HG02840 (cell line): Measurements from ENCODE around the gene PPHLN1.
"Not testable (repeated sequence)": the region's sequence is repeated elsewhere in the genome, so short reads cannot be mapped to it uniquely, and the experiment has no call there.

ENCODE experiments used
- ATAC-seq: cut with Tn5 transposase; IDR thresholded peaks from one replicate; pipeline ENCODE4 v1.9.1; 2021; ENCODE audit warnings: mild to moderate bottlenecking, moderate library complexity, moderate number of reproducible peaks; ENCODE audit not compliant: unreplicated experiment, low FRiP score

The PPHLN1 gene

DNA sequence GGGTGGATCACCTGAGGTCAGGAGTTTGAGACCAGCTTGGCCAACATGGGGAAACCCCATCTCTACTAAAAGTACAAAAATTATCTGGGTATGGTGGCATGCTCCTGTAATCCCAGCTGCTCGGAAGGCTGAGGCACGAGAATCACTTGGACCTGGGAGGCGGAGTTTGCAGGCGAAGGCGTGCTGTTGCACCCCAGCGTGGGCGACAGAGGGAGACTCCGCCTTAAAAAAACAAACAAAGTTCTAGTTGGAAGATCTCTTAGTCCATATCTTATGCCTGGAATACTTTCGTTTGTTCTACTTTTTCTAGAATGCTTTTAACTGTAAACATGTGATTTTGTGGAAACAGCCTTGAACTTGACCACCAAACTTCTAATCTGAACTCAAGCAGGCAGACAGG is 38.7 kb downstream of the PPHLN1 start:
- ATAC-seq, result no peak

DNA sequence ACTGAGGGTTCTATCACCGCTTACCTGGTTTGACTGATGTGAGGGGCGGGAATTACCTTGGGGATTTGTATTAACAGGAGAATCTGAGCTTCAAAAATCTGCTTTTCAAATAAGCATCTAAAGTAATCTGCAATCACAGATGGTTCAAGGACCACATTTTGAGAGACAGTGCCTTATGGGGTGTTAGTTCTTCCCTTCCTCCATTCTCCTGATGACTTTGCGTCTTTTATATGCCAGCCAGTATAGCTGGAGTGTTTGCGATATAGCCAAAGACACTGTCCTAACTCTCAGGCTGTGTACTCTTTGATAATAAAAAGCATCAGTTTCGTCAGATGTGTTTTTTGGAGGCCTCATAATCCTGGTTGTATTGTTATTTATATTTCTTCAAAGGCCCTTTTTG is 39.5 kb downstream of the PPHLN1 start:
- ATAC-seq, result no peak

DNA sequence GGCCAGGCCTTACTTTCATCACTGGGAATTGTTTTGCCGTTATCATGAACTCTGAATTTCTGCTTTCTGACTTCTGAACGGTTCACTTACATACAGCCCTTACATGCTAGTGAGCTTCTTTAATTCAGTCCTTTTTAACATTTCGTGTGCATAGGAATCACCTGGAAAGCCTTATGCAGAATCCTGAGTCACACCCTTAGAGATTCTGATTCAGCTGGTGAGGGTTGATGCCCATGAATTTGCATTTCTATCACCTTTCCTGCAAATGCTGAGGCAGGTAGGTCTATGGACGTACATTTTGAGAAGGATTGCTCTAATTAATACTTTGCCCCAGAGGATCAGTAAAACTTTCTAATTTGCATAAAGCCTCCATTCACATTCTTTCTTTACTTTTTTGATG is 44.0 kb downstream of the PPHLN1 start:
- no peak for ATAC-seq

DNA sequence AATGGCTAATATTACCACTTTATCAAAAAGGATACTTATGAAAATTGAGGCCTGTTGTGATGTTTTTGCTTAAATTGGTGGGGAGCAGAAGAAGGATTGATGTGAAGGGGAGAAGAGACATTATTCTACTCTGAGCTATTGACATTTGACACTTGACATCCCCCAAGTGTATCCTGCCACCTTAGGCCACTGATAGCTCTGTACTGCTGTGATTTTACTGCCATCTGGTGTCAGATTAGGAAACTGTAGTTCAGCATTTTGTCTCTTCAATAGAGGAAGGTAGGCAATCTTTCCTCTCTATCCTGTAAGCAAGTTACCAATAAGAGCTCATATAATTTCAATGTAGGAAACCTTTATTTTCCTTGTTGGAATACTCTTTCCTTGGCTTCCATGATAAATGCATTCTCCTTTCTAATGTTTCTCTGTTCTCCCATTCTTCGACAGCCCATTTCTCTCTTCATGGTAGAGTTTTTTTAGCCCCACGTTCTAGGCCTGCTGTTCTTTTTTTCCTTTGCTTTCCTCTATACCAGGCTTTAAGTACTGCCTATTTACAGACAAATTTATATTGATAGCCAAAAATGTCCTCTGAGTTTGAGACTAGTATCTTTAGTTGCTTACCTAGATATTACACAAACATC is 46.3 kb downstream of the PPHLN1 start:
- no peak for ATAC-seq

DNA sequence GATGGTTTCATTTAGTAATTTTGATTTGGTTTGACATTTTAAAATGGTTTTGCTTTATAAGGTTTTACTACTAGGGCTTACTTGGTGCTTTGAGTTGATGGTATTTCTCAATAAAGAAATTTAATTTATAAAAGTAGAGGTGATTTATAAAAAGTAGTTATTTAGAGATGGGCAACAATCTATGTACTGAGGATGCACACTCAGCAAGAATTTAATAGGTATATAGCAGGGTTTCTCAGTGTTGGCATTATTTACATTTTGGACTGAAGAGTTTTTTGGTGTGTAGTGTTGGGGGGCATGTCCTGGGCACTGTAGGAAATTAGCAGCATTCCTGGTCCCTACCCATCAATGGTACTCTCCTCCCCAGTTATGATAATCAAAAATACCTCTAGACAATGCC is 47.7 kb downstream of the PPHLN1 start:
- ATAC-seq, result no peak

DNA sequence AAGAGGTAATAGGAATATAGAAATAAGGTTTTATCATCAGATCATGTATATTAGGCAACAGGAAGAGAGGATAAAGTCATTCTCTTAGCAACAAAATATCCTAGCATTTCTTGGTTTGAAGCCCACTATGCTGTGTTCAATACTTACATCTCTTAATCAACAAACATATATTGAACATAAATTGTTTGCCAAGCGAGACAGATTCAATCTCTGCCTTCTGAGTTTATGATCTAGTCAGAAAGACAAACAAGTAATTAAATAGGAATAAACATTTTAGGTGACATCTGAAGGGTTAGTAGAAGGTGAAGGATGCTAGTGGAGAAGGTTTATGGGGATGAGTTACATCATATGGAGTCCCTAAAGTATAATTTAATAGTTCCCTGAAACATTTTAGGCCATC is 54.8 kb downstream of the PPHLN1 start:
- no peak for ATAC-seq

DNA sequence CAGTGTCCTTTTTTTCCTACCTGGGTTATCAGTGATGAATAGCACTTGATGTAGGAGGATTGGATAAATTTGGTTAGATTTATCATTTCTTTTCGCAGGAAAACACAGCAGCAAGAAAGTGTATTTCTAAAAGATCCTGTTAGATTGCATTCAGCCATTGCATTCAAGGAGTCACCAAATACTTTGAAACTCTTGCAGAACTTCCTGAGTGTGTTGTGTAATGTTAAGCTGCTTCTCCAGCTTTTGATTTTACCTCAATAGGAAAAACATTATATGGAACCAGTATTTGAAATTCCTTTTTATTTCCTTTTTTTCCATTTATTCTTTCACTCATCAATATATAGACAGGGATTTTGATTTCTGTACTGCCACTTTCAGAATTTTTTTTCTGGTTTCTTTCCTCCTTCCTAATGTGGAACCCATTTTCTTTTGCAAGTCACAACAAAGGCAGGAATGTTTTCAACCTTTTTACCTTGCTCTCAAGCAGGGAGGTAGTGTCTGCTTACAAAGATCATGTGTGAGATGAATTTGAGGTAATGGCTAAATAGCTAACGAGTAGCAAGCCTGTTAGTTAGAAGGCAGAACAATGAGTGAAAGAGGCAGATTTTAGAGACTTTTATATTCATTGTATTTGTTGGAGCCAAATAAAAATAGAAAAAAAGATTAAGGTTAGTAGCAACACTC is 56.2 kb downstream of the PPHLN1 start:
- no peak for ATAC-seq

DNA sequence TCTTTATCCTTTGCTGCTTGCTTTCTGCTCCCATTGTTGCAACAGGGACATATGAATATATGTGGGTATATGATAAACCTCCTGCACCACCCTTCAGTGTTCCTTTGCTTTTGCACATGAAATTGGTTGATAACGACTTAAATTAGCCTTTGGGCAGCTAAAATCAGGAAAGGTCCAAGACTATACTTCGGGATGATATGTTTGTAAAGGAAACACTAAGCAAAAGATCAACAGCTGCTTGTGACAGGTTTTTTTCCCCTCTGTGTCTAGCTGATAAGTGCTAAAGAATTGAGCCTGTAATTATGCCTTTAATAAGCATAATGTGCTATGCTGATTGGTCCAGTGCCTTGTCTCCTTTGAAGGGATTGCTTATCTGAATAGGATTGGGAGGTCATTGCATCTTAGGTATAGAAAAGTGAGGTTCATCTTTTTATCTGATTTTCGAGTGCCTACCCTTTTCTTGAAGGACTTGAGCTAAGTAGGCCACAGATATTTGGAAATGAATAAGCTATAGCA is 59.4 kb downstream of the PPHLN1 start:
- no peak for ATAC-seq

DNA sequence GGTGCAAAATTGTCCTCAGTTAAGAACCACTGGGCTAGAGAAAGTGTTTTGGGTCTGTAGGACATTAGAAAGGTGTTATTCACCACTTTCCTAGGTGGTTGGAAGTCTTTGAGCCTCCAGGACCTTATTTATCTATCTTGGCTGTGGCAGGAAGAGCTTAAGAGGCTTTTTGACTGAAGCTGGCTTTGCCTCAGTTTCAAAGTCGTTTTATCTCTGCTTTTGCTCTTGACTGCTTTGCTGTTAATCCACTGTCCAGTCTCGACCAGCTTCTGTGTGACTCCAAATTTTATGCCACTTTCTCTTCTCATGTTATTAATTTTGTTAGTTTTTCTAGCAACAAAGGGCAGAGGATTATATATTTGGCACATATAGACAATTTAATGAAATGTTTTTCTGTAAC is 60.3 kb downstream of the PPHLN1 start:
- ATAC-seq, result no peak

DNA sequence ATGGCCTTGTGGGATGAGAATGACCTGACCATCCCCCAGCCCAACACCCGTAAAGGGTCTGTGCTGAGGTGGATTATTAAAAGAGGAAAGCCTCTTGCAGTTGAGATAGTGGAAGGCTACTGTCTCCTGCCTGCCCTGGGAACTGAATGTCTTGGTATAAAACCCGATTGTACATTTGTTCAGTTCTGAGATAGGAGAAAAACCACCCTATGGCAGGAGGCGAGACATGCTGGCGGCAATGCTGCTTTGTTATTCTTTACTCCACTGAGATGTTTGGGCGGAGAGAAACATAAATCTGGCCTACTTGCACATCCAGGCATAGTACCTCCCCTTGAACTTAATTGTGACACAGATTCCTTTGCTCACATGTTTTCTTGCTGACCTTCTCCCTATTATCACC is 62.1 kb downstream of the PPHLN1 start:
- ATAC-seq, result not testable (repeated sequence)

DNA sequence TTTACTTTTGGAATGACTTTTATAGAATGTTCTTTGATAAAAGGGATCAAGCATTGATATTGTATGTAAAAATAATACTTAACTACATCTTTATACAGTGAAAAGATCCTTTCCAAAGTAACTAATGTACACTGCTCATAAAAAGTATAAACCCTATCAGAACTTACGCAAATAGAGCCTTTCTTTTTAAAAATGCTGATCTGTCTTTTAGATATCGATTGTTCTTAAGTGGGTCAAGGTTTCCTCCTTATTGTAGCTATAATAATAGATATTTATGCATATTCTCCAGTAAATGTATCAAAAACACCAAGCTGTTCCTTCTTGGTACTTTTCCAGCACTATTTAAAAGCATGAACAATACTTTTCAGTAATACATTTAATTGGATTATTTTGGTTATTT is 68.5 kb downstream of the PPHLN1 start:
- ATAC-seq, result no peak

DNA sequence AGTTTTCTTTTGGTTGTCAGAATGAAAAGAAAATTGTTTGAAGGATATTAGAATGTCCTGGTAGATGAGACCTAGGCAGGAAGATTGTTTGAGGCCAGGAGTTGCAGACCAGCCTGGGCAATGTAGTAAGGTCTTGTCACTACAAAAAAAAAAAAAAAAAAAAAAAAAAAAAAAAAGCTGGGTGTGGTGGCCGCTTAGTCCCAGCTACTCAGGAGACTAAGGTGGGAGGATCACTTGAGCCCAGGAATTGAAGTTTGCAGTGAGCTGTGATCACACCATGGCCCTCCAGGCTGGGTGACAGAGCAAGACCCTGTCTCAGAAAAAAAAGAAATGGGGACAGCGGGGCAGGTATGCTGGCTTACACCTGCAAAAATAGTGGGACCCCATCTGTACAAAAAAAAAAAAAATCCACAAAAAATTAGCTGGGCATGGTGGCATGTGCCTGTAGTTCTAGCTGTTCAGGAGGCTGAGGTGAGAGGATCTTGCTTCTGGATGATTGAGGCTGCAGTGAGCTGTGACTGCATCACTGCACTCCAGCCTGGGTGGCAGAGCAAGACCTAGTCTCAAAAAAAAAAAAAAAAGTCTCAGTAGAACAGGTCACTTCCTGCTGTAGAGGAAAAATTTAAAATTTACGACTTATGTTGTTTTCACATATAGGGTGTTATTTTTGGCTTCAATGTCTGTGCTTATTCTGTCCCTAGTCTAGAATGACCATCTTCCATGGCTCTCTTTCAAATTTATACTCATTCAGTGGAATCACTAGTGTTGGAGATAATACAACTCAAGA is 70.7 kb downstream of the PPHLN1 start:
- no peak for ATAC-seq

DNA sequence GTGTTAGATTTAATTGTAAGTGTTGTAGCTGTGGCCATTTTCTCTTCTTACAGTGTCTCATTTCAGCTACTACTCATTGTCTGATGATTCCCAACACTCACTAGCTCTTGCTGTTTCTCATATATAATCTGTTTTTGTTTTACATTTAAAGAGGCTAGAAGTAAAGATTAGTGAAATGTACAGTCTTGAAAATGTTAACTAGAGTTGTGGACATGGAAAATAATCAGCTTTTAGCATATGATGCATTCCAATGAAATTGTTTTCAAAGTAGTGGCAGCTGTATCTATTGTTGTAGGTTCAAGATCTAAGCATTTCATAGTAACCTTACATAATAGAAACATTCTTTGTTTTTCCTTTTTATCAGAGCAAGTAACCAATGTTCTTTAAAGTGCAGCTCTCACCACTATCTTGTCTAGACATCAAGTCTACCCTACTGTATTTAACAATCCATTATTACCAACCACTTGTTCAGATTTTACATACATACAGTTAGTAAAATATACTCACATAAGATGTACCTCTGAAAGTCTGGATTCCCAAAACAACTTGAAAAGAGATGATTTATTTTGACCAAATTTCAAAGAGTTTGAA is 76.9 kb downstream of the PPHLN1 start:
- no peak for ATAC-seq

DNA sequence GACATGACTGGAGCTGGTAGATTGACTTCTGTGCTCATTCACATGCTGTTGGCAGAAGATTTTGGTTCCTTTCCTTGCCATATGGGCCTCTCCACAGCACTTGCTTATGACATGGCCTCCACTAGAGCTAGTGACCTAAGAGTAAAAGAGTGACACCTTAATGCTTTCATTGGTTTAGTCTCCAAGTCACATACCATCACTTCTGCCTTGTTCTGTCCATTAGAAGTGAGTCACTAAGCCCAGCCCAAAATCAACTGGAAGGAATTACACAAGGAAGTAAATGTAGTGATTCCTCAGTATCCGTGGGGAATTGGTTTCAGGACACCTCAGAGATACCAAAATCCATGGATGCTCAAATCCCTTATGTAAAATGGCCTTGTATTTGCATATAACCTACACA is 81.3 kb downstream of the PPHLN1 start:
- no peak for ATAC-seq

DNA sequence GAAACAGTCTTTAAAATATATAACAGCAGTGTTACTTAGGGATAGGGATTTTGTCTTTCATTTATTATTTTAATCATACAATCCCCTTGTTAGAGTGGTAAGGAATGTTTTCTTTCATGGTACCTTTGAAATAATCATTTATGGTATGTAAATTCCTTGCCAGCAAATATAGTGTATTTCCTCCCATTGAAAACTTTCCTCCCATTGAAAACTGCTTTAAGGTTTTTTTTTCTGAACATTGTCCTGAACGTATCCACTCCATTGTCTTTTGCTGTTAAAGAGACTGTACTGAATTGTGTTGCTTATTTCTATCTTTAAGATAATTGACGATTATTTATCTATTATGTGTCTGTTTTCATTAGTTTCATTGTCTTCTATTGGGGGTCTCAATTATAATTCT is 83.5 kb downstream of the PPHLN1 start:
- ATAC-seq, result no peak

DNA sequence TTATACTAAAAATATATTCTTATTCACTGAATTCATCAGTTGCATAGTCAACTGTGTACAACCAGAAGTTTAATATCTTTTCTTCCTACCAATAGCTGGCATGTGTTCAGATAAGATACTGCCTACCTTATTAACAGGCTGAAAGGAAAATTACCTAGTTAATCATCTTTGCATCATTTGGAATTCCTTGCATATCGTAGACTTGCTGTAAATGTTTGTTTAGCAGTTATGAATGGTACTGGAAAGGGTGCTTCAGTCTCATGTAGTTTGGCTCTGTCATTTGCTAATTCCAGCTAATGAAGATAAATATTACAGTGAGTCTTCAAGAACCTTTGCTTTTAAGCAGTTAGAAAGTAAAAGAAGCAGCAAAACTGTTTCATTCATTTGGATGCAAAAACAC is 84.4 kb downstream of the PPHLN1 start:
- ATAC-seq, result no peak

DNA sequence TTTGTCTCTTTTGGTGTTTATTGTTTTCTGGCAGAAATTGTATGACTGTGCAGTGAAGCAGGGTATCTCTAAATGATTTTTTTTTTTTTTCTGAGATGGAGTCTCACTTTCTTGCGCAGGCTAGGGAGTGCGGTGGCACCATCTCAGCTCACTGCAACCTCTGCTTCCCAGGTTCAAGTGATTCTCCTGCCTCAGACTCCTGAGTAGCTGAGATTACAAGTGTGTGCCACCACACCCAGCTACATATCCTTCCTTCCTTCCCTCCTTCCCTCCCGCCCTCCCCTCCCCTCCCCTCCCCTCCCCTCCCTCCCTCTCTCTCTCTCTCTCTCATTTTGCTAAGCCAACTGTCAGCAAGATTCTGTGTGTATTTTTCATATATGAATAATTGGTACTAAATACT is 94.4 kb downstream of the PPHLN1 start:
- ATAC-seq, result no peak

DNA sequence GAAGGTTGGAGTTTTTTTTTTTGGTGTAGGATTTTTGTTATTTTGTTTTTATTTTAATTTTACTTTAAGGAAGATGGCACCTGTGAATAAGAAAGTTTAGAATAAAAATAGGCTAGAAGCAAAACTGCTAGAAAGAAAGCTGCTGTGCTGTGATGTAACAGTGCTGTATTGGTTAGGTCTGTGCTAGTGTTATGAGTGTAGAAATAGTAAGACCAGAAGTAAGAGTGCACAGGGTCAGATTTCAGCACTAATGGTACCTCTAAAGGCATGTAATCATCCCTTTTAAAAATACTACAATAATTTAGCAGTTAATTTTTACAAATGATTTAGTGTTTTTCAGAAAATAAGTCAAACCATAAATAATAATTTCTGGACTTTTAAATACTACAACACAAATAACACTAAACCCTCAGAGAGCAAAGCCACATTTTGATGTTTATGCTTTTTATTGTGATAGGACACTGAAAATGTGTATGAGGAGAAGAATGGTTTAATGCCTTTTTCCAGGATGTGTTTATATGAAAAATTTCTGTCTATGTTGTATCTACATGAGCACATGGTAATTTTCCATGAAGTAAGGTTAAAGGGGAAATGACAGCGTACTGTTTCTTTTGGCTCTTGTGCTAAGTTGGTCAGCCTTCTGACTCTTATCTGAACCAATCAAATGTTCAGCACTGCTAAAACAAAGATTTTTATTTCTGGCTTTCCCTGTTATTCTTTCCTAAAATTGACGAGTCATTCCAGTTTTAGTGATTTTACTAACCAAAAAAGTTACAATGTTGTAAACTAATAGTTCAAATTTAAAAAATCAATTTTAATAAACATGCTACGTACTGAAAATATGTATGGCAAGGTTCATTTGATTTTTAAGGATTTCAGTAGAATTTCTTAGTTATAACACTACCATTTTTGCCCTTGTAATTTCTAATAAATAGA is 96.1 kb downstream of the PPHLN1 start:
- peak; percentile 83 for ATAC-seq

DNA sequence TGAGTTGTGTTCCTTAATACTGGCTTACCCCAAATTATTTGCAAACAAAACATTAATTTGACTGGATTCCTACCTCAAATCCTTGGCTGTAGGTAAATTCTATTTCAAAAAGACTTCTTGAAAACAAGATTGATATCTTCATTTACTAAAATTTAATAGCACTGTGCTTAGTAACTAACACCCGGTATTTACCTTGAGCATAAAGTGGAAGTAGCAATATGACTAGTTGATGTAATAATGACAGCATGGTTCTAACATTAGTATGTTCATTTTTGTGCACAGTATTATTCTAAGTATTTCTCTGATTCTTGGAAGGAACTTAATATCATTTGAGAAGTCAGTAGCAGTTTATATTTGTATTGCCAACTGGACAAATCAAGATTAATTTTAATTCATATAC is 96.8 kb downstream of the PPHLN1 start:
- peak; percentile 53 for ATAC-seq

DNA sequence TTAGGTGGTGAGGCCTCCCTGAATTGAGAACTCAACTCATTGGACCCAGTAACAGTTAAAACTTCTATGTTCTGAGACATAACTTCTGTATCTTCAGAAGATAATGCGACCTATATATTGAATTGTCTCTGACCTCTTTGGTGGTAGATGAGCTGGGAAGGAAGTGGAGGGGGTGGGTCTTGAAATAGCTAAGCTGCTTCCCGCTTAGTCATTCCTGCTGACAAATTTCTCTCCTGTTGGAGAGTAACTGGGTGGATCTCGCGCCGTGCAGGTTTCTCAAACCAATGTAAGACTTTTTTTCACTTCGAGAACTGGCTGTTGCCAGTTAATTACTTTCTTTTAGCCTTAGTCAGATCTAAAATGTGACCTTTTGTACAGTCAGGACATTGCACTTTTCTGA is 100.8 kb downstream of the PPHLN1 start:
- no peak for ATAC-seq
